Measurements from ENCODE around the gene PRR16. TPM values are rescaled to one million over a fixed set of nuclear protein-coding genes. Genes with fewer than 3 reads are reported as not detected.

Gene PRR16
- total RNA-seq, 4 donors from 2014 or later: 1.8 to 3.9 (median 2.8) TPM; not detected in 1

DNA sequence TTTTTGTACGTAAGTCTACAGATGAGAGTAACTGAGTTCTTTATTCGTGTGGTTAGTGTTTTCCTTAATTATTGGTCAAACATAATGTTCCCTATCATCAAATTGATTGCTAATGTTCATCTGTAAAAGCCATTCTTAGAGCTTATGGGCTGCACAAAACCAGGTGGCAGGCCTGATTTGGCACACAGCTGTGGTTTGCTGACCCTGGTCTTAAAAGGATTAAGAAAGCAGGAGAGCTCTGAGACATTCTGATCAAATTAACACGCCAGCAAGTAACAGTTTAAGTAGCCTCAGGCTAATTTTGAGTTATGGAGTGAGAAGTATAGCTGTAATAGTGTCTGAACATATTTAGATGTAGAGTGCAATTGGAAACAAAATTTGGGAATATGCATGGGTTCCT lies 63.2 kb downstream of the PRR16 start:
- DNase-seq (ENCODE audit: low spot score in 2 of 2): no peak
- intact Hi-C loops (cut with DNase I; ENCODE audit: low total_unique reads): no loop called here
- no peak overlapping the region for H3K4me3 ChIP-seq (ENCODE audit: low read depth, poor library complexity, severe bottlenecking)
- 62 to 71% methylated on average over 3 of the region's 3 CpGs for WGBS, 2 donors
- TF ChIP-seq POLR2A (IDR thresholded peaks at IDR 0.05): no peak
- TF ChIP-seq, protein P1, sequence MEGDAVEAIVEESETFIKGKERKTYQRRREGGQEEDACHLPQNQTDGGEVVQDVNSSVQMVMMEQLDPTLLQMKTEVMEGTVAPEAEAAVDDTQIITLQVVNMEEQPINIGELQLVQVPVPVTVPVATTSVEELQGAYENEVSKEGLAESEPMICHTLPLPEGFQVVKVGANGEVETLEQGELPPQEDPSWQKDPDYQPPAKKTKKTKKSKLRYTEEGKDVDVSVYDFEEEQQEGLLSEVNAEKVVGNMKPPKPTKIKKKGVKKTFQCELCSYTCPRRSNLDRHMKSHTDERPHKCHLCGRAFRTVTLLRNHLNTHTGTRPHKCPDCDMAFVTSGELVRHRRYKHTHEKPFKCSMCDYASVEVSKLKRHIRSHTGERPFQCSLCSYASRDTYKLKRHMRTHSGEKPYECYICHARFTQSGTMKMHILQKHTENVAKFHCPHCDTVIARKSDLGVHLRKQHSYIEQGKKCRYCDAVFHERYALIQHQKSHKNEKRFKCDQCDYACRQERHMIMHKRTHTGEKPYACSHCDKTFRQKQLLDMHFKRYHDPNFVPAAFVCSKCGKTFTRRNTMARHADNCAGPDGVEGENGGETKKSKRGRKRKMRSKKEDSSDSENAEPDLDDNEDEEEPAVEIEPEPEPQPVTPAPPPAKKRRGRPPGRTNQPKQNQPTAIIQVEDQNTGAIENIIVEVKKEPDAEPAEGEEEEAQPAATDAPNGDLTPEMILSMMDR (IDR thresholded peaks at IDR 0.05): no peak

DNA sequence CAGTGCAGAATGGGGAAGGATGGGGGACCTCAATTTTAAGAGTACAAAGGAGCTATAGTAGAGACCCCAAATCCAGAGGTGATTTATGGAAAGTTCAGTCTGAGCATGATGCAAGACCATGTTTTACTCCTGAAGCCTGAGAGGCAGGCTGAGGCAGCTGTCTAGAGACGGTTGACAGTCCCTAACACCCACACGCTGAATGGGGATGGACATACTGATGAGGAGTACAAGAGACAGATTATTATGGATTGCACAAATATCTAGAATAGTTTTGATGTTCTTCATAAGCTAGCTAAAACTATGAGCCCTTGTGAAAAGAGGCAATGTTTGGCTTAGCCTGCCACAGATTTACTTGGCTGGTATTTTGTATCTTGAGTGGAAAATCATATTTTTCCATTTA lies 64.5 kb downstream of the PRR16 start:
- intact Hi-C loops (cut with DNase I; ENCODE audit: low total_unique reads): no loop called here
- H3K4me3 ChIP-seq (ENCODE audit: low read depth, poor library complexity, severe bottlenecking): no peak overlapping the region
- no peak for TF ChIP-seq POLR2A (IDR thresholded peaks at IDR 0.05)
- TF ChIP-seq, protein P1 (IDR thresholded peaks at IDR 0.05): no peak
- DNase-seq (ENCODE audit: low spot score in 2 of 2): no peak
- 55 to 57% methylated on average over 2 of the region's 2 CpGs for WGBS, 2 donors

DNA sequence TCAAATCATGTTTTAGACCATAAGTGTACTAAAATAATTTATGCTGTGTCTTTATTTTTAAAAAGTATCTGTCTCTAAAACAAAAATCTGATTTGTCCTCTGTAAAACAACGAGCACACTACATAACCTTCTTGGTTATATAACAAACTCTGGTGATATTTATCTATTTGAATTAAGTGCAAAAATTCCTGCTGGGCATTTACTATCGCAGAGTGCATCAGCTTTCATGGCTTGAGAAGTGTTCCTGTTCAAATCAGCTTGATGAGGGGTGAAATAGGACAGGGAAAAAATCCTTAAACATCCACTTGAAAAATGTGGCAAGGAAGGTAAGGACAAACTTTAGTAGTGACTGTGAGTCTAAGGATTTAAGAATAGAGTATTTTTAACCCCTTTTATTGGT lies 65.3 kb downstream of the PRR16 start:
- WGBS, 2 donors: 82% methylated on average over 2 of the region's 2 CpGs
- no peak for DNase-seq (ENCODE audit: low spot score in 2 of 2)
- H3K4me3 ChIP-seq (ENCODE audit: low read depth, poor library complexity, severe bottlenecking): no peak overlapping the region
- intact Hi-C loops (cut with DNase I; ENCODE audit: low total_unique reads): no loop called here
- no peak for TF ChIP-seq POLR2A (IDR thresholded peaks at IDR 0.05)
- TF ChIP-seq, protein P1 (IDR thresholded peaks at IDR 0.05): no peak

DNA sequence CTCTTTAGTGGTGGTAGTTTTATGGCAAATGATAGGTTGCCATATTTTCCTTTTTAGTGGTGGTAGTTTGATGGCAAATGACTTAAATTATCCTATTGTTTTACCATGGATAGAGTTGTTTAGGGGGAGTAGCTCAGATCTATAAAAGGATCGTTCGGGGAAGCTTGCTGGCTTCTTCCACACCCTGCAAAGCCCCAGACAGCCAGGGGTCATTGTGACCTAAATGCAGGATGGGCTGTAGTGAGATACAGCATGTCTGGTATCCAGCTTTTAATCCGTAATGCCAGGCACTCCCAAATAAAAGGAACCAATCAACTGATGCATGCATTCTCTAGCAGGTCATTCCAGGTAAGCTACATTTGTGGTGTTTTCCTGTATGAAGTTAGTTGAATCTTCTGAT lies 67.1 kb downstream of the PRR16 start:
- 55 to 61% methylated on average over 3 of the region's 3 CpGs for WGBS, 2 donors
- TF ChIP-seq, protein P1 (IDR thresholded peaks at IDR 0.05): no peak
- TF ChIP-seq POLR2A (IDR thresholded peaks at IDR 0.05): no peak
- DNase-seq (ENCODE audit: low spot score in 2 of 2): no peak
- H3K4me3 ChIP-seq (ENCODE audit: low read depth, poor library complexity, severe bottlenecking): no peak overlapping the region
- intact Hi-C loops (cut with DNase I; ENCODE audit: low total_unique reads): no loop called here

DNA sequence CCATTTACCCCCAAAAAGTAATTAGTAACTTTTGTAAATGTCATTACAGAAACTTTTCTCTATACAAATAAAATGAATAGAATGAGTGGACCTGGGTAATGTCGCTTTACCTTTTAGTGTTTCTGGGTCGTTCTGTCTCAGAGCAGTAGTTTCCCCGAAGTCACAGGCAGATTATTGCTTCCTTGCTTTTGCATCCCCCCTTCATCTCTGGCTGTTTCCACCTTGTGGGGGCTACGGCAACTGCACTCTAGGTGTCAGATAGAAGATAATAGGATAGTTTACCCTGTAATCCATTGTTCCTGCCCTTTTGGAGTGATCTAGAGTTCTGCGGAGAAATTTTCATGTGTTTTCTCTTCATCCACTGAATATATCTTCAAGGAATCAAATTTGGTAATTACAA lies 68.7 kb downstream of the PRR16 start:
- no peak for DNase-seq (ENCODE audit: low spot score in 2 of 2)
- intact Hi-C loops (cut with DNase I; ENCODE audit: low total_unique reads): no loop called here
- WGBS, 2 donors: 64 to 70% methylated on average over 5 of the region's 5 CpGs
- no peak overlapping the region for H3K4me3 ChIP-seq (ENCODE audit: low read depth, poor library complexity, severe bottlenecking)
- no peak for TF ChIP-seq POLR2A (IDR thresholded peaks at IDR 0.05)
- TF ChIP-seq, protein P1 (IDR thresholded peaks at IDR 0.05): no peak

DNA sequence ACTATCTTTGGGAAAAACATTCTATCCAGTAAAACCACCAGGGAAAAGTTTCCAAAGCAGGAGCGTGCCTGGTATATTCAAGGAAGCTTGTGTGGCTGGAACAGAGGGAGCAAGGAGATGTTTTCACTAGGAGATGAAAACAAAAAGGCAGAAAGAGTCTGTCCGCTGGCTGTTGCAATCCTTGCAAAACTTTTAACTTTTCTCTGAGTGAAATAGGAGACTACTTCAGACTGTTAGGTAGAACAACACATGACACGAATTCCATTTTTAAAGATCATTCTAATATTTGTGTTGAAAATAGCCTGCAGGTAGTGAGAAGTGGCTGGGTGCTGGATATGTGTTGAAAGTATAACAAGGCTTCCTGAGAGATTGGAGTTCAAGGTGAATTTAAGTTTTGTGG lies 69.5 kb downstream of the PRR16 start:
- H3K4me3 ChIP-seq (ENCODE audit: low read depth, poor library complexity, severe bottlenecking): no peak overlapping the region
- TF ChIP-seq, protein P1 (IDR thresholded peaks at IDR 0.05): no peak
- no peak for TF ChIP-seq POLR2A (IDR thresholded peaks at IDR 0.05)
- 60 to 63% methylated on average over 3 of the region's 3 CpGs for WGBS, 2 donors
- no peak for DNase-seq (ENCODE audit: low spot score in 2 of 2)
- intact Hi-C loops (cut with DNase I; ENCODE audit: low total_unique reads): no loop called here

Data from lower leg skin (tissue), 4 donors.